PC-3 (cell line): ENCODE measurements around the gene BMP7.

ENCODE experiments used
- CTCF ChIP-seq: fragments of 300-600 bp; sonication (generic); conservative IDR thresholded peaks from 2 replicates; pipeline ENCODE4 v1.5.1; 2017; ENCODE audit warnings: antibody characterized with exemption, low read depth, mild to moderate bottlenecking, low read length
- EZH2 ChIP-seq: fragments of 300-600 bp; sonication (generic); IDR thresholded peaks from one replicate; pipeline ENCODE4 v1.6.1; 2017; ENCODE audit warnings: antibody characterized with exemption, mild to moderate bottlenecking, low read length; ENCODE audit not compliant: unreplicated experiment
- EZH2phosphoT487 ChIP-seq: fragments of 300-600 bp; sonication (generic); IDR thresholded peaks from 2 replicates; pipeline ENCODE4 v1.6.1; 2018; ENCODE audit warnings: mild to moderate bottlenecking, antibody characterized with exemption, low read length, borderline replicate concordance

GRCh38 chr20:57214427-57214826 lies 52.0 kb downstream of the BMP7 start:
- no peak for TF ChIP-seq CTCF
- no peak for TF ChIP-seq EZH2
- TF ChIP-seq EZH2phosphoT487 = no peak
